A172 (cell line): ENCODE measurements around the gene ALPK3. TPM values are rescaled to one million over a fixed set of nuclear protein-coding genes. Genes with fewer than 3 reads are reported as not detected.

Experiments used
- DNase-seq: peaks from one replicate; pipeline ENCODE4 v3.0.0-alpha.2; 2015; ENCODE audit warnings: low spot score
- total RNA-seq: library from RNA; depleted of rRNA; stranded (reverse); fragments of >200 nt; shearing (Covaris generic); gene quantifications from 2 replicates; pipeline ENCODE4 v1.2.3, GENCODE V29; 2014; rRNA removed

The ALPK3 gene
- total RNA-seq, 1 experiment from 2014 or later, result 0.12 TPM

- DNase-seq, result no peak
These were observed 100.3 kb downstream of the ALPK3 start for GRCh38 chr15:84917452-84917851.

GRCh38 chr15:84919106-84919667 lies 102.0 kb downstream of the ALPK3 start:
- DNase-seq, result no peak

- no peak for DNase-seq
These were observed 104.0 kb downstream of the ALPK3 start for GRCh38 chr15:84921121-84921520.

GRCh38 chr15:84922530-84922929 lies 105.4 kb downstream of the ALPK3 start:
- no peak for DNase-seq

Other genes with a start within 250 kb of the ALPK3 start
- gene ZSCAN2, start 216.3 kb upstream of the ALPK3 start, total RNA-seq, result 13.2 and 17.5 TPM in 2 replicates
- gene WDR73, start 163.1 kb upstream of the ALPK3 start, total RNA-seq, result 17.8 and 19.0 TPM in 2 replicates
- gene NMB, start 159.2 kb upstream of the ALPK3 start, total RNA-seq, result 0.53 and 2.8 TPM in 2 replicates
- 262 and 270 TPM in 2 replicates for gene SEC11A, start 101.2 kb upstream of the ALPK3 start, total RNA-seq
- gene ZNF592, start 68.8 kb upstream of the ALPK3 start, total RNA-seq, result 5.6 and 6.9 TPM in 2 replicates
- not detected in 2 replicates for gene SLC28A1, start 67.3 kb downstream of the ALPK3 start, total RNA-seq
- 7.9 and 13.8 TPM in 2 replicates for gene PDE8A, start 164.5 kb downstream of the ALPK3 start, total RNA-seq